ENCODE results near the gene PTPN4. TPM values are rescaled to one million over a fixed set of nuclear protein-coding genes. Genes with fewer than 3 reads are reported as not detected.

PTPN4 gene
- total RNA-seq, 1 experiment from 2014 or later: 8.0 TPM

Other genes starting within 250 kb of the PTPN4 start
- gene SCTR, start 235.4 kb upstream of the PTPN4 start, total RNA-seq (2014; rRNA removed; shearing (Covaris generic)): not detected in 2 replicates
- not detected in 2 replicates for gene CFAP221, start 215.5 kb upstream of the PTPN4 start, total RNA-seq (2014; rRNA removed; shearing (Covaris generic))
- gene TMEM177, start 80.7 kb upstream of the PTPN4 start, total RNA-seq (2014; rRNA removed; shearing (Covaris generic)): 4.5 and 10.0 TPM in 2 replicates

All from SJSA1 (cell line).